Inferior parietal cortex (tissue), 1 donor: Measurements from ENCODE around the gene NR2C2.

Experiments
- DNase-seq: peaks from one replicate; pipeline ENCODE4 v3.0.0-alpha.2; 2016; ENCODE audit errors: extremely low spot score

NR2C2 gene

GRCh38 chr3:15017191-15017590 lies 69.8 kb downstream of the NR2C2 start:
- no peak for DNase-seq

GRCh38 chr3:15023249-15023648 lies 75.9 kb downstream of the NR2C2 start:
- DNase-seq, result no peak

GRCh38 chr3:15023719-15024118 lies 76.3 kb downstream of the NR2C2 start:
- no peak for DNase-seq

- no peak for DNase-seq
Measured at GRCh38 chr3:15029625-15030024, 82.2 kb downstream of the NR2C2 start.

GRCh38 chr3:15032650-15033049 lies 85.3 kb downstream of the NR2C2 start:
- no peak for DNase-seq

GRCh38 chr3:15033103-15033502 lies 85.7 kb downstream of the NR2C2 start:
- DNase-seq, result no peak

GRCh38 chr3:15038306-15038705 lies 90.9 kb downstream of the NR2C2 start:
- no peak for DNase-seq

GRCh38 chr3:15040844-15041243 lies 93.5 kb downstream of the NR2C2 start:
- no peak for DNase-seq

- no peak for DNase-seq
Measured at GRCh38 chr3:15041950-15042349, 94.6 kb downstream of the NR2C2 start.

GRCh38 chr3:15042936-15043335 lies 95.6 kb downstream of the NR2C2 start:
- no peak for DNase-seq

- DNase-seq, result no peak
Measured at GRCh38 chr3:15043408-15044171, 96.2 kb downstream of the NR2C2 start.

- no peak for DNase-seq
Measured at GRCh38 chr3:15044326-15044725, 96.9 kb downstream of the NR2C2 start.

GRCh38 chr3:15045667-15046066 lies 98.3 kb downstream of the NR2C2 start:
- DNase-seq, result no peak

GRCh38 chr3:15049584-15049983 lies 102.2 kb downstream of the NR2C2 start:
- DNase-seq, result no peak

GRCh38 chr3:15050405-15051092 lies 103.2 kb downstream of the NR2C2 start:
- DNase-seq, result no peak

GRCh38 chr3:15051531-15051930 lies 104.1 kb downstream of the NR2C2 start:
- DNase-seq, result no peak

- DNase-seq, result peak; percentile 42
Measured at GRCh38 chr3:15052335-15053242, 105.2 kb downstream of the NR2C2 start.

- no peak for DNase-seq
Measured at GRCh38 chr3:15053541-15053940, 106.2 kb downstream of the NR2C2 start.

GRCh38 chr3:15055019-15055557 lies 107.7 kb downstream of the NR2C2 start:
- DNase-seq, result no peak

- DNase-seq, result no peak
Measured at GRCh38 chr3:15056676-15057404, 109.5 kb downstream of the NR2C2 start.

- DNase-seq, result no peak
Measured at GRCh38 chr3:15060029-15060428, 112.6 kb downstream of the NR2C2 start.
